ENCODE results near the gene SLIT1. TPM values are rescaled to one million over a fixed set of nuclear protein-coding genes. Genes with fewer than 3 reads are reported as not detected.

SLIT1 gene
- polyA plus RNA-seq, 1 donor (not counting 4 experiments of a cell fraction or from before 2014, with no cell fraction given) = 0.01 TPM

DNA sequence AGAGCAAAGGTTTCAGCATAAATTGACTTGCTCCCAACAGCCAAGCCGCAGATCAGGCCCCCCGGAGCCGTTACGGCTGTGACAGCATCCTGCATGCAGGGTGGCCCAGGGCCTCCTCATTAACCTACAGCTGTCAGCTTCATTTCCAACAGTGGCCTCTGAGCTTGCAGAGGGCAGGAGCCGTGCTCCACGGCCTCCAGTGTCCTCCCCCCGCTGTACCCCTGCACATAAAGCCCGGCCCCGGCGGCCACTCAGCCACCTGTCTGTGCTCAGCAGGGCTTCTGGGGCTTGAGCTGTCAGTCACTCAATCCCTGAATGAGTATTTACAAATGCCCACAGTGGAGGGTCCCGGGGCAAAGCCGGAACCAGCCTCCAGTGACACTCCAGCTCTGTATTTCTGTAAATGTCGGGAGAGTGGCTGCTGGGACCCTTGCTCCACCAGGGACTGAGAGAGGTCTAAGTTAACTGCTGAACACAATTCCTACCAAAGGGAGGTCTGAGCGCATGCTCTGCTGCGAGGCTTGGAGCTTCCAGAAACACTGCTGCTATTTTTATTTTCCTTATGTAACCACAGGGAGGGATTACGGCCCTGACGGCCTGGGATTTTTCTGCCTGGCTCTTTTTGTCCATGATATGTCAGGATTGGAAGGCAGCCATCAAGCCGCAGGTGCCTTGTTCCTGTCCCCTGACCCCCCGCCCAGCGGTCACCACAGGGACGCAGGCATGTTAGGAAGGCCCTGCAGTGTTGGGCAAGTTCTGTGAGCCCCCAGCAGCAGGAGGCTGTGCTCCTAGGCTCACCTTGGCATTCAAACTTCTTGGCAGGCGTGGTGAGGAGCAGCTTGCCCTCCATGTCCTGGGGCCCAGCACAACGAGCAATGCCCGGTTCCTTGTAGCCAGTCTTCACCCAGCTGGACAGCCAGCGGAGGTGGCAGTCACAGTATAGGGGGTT is 165.0 kb downstream of the SLIT1 start:
- peaks cover 11% of the 10 kb centered on the region for H3K27me3 ChIP-seq (ENCODE audit: control insufficient read depth, extremely low read depth, insufficient read depth, low read length)
- peaks cover 6% of the 10 kb centered on the region for H3K4me1 ChIP-seq (ENCODE audit: control insufficient read depth, extremely low read depth, insufficient read depth, low read length)
- no peak overlapping the region for H3K27ac ChIP-seq (ENCODE audit: control insufficient read depth, insufficient read depth, low read length)
- no peaks in the 10 kb centered on the region for H3K9me1 ChIP-seq (ENCODE audit: control insufficient read depth, extremely low read depth, insufficient read depth, low read length)
- dilution Hi-C loops (cut with MboI; ENCODE audit: extremely low pct_ligation_motif_present, low sequenced_read_pairs) = no loop called here
- H3K79me2 ChIP-seq (ENCODE audit: control insufficient read depth, insufficient read depth, low read length) = no peaks in the 10 kb centered on the region
- no peak overlapping the region for H2AFZ ChIP-seq (ENCODE audit: control insufficient read depth, low read length)
- H3K4me2 ChIP-seq (ENCODE audit: control insufficient read depth, extremely low read depth, insufficient read depth, low read depth, low read length) = no peak overlapping the region
- H4K20me1 ChIP-seq (ENCODE audit: control insufficient read depth, extremely low read depth, insufficient read depth, low read length) = no peaks in the 10 kb centered on the region
- FAIRE-seq (no peak), DNase-seq (ENCODE audit: low read depth, low spot score) (no peak)
- H3K9me3 ChIP-seq (ENCODE audit: control insufficient read depth, low read depth, low read length) = no peaks in the 10 kb centered on the region
- H3K4me3 ChIP-seq (ENCODE audit: control insufficient read depth in 2 of 3, extremely low read depth in 1 of 3, insufficient read depth in 2 of 3, low read depth in 1 of 3, low read length in 3 of 3) = no peak overlapping the region
- H3K9ac ChIP-seq (ENCODE audit: control insufficient read depth, extremely low read depth, insufficient read depth, low read length) = no peak overlapping the region
- H3K36me3 ChIP-seq (ENCODE audit: control insufficient read depth in 2 of 2, extremely low read depth in 1 of 2, insufficient read depth in 2 of 2, low read length in 2 of 2) = no peaks in the 10 kb centered on the region
- TF ChIP-seq, protein P1, sequence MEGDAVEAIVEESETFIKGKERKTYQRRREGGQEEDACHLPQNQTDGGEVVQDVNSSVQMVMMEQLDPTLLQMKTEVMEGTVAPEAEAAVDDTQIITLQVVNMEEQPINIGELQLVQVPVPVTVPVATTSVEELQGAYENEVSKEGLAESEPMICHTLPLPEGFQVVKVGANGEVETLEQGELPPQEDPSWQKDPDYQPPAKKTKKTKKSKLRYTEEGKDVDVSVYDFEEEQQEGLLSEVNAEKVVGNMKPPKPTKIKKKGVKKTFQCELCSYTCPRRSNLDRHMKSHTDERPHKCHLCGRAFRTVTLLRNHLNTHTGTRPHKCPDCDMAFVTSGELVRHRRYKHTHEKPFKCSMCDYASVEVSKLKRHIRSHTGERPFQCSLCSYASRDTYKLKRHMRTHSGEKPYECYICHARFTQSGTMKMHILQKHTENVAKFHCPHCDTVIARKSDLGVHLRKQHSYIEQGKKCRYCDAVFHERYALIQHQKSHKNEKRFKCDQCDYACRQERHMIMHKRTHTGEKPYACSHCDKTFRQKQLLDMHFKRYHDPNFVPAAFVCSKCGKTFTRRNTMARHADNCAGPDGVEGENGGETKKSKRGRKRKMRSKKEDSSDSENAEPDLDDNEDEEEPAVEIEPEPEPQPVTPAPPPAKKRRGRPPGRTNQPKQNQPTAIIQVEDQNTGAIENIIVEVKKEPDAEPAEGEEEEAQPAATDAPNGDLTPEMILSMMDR (optimal IDR thresholded peaks at IDR 0.05 in 1 of 3, IDR thresholded peaks at IDR 0.05 in 1 of 3, conservative IDR thresholded peaks at IDR 0.05 in 1 of 3; ENCODE audit: extremely low read depth in 1 of 3, insufficient read depth in 2 of 3, low read length in 3 of 3) = no peak
- TF ChIP-seq EZH2 (IDR thresholded peaks at IDR 0.05; ENCODE audit: low read length) = no peak

DNA sequence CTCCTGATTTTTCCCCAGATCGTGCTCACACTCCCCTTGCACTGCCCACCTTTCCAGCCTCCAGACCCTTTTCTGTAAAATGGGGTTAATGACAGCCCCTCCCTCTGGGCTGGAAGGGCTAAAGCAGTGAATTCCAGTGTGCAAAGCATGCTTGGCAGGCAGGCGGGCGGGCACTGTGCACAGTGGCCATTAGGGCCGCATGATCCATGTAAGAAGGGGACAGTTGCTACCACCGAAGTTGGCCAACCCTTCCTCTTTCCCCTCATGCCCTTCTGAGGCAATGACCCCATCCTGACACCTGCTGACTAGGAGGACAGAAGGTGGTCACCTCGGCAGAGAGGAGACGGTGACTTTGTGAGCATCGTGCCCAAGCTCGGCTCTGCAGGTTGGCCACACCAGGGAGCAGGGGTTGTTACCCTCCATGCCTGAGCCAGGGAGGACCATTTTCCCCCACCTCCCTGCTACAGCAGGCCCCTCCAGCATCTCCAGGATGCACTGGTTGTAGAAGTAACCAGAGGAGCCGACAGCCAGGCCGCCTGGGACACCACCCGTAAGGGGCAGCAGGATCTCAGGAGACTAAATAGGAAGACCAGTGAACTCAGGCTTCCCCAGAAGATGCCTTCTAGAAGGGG is 166.4 kb downstream of the SLIT1 start:
- Histone ChIP-seq H3K9ac (ENCODE audit: control insufficient read depth, extremely low read depth, insufficient read depth, low read length) (no peak overlapping the region), H2AFZ (ENCODE audit: control insufficient read depth, low read length) (no peak overlapping the region), H3K9me1 (ENCODE audit: control insufficient read depth, extremely low read depth, insufficient read depth, low read length) (no peaks in the 10 kb centered on the region), H3K9me3 (ENCODE audit: control insufficient read depth, low read depth, low read length) (no peaks in the 10 kb centered on the region), H3K4me1 (ENCODE audit: control insufficient read depth, extremely low read depth, insufficient read depth, low read length) (peaks cover 6% of the 10 kb centered on the region), H3K4me2 (ENCODE audit: control insufficient read depth, extremely low read depth, insufficient read depth, low read depth, low read length) (no peak overlapping the region), H3K27me3 (ENCODE audit: control insufficient read depth, extremely low read depth, insufficient read depth, low read length) (peaks cover 11% of the 10 kb centered on the region), H3K4me3 (ENCODE audit: control insufficient read depth in 2 of 3, extremely low read depth in 1 of 3, insufficient read depth in 2 of 3, low read depth in 1 of 3, low read length in 3 of 3) (no peak overlapping the region), H3K36me3 (ENCODE audit: control insufficient read depth in 2 of 2, extremely low read depth in 1 of 2, insufficient read depth in 2 of 2, low read length in 2 of 2) (no peaks in the 10 kb centered on the region), H3K79me2 (ENCODE audit: control insufficient read depth, insufficient read depth, low read length) (no peaks in the 10 kb centered on the region), H4K20me1 (ENCODE audit: control insufficient read depth, extremely low read depth, insufficient read depth, low read length) (no peaks in the 10 kb centered on the region), H3K27ac (ENCODE audit: control insufficient read depth, insufficient read depth, low read length) (no peak overlapping the region)
- dilution Hi-C loops (cut with MboI; ENCODE audit: extremely low pct_ligation_motif_present, low sequenced_read_pairs) = no loop called here
- FAIRE-seq (no peak), DNase-seq (ENCODE audit: low read depth, low spot score) (no peak)
- TF ChIP-seq, protein P1 (optimal IDR thresholded peaks at IDR 0.05 in 1 of 3, IDR thresholded peaks at IDR 0.05 in 1 of 3, conservative IDR thresholded peaks at IDR 0.05 in 1 of 3; ENCODE audit: extremely low read depth in 1 of 3, insufficient read depth in 2 of 3, low read length in 3 of 3) = no peak
- TF ChIP-seq EZH2 (IDR thresholded peaks at IDR 0.05; ENCODE audit: low read length) = no peak

Measured in keratinocyte (primary cell).